ENCODE measurements around the gene C9orf152. TPM values are rescaled to one million over a fixed set of nuclear protein-coding genes. Genes with fewer than 3 reads are reported as not detected.

The C9orf152 gene
- total RNA-seq, 1 donor from 2014 or later: not detected

DNA sequence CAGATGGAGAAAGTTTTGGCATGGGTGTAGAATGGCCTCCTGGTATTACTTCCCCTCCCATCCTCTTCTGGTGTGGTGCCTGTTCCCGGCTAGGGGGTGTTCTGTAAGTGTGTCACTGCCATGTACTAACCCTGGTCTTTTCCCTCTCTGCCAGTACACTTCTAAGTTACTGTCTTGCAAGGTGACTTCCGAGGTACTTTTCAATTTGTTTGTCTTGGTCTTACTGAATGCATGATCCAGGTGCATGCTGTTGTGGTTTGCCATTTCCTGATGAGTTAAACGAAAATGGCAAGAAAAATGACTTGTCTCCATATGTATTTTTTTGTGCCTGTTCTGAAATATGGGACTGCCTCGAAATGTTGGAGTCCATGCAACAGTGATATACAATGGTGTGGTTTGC, 46.0 kb downstream of the C9orf152 start:
- Mint-ChIP-seq H3K4me1 (peaks cover 9% of the 10 kb centered on the region), H3K36me3 (ENCODE audit: low read depth) (peaks cover 17% of the 10 kb centered on the region), H3K27me3 (ENCODE audit: low read depth) (no peaks in the 10 kb centered on the region), H3K4me3 (no peak overlapping the region), H3K9me3 (no peaks in the 10 kb centered on the region), H3K27ac (ENCODE audit: unreplicated experiment) (no peak overlapping the region)
- DNase-seq (ENCODE audit: low read depth, low spot score): no peak
- TF ChIP-seq, protein P1, sequence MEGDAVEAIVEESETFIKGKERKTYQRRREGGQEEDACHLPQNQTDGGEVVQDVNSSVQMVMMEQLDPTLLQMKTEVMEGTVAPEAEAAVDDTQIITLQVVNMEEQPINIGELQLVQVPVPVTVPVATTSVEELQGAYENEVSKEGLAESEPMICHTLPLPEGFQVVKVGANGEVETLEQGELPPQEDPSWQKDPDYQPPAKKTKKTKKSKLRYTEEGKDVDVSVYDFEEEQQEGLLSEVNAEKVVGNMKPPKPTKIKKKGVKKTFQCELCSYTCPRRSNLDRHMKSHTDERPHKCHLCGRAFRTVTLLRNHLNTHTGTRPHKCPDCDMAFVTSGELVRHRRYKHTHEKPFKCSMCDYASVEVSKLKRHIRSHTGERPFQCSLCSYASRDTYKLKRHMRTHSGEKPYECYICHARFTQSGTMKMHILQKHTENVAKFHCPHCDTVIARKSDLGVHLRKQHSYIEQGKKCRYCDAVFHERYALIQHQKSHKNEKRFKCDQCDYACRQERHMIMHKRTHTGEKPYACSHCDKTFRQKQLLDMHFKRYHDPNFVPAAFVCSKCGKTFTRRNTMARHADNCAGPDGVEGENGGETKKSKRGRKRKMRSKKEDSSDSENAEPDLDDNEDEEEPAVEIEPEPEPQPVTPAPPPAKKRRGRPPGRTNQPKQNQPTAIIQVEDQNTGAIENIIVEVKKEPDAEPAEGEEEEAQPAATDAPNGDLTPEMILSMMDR (conservative IDR thresholded peaks at IDR 0.05): no peak

DNA sequence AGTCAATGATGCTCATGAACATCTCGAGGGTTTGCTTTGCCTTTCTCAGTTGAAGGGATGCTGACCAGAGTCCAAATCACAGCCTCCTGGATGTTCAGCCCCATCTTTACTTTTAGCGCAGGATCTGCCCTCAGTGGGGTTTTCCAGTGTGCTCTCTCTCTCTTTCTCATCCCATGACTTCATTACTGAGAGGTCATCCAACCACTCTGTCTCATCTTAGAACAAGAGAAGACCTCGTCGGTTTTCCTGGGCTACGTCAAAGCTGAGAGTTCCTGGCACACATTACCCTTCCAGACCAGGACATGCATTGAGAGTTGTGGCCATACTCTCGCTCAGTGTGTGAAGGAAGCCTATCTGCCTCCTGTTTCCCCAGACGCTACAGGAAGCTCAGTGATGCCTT, 47.3 kb downstream of the C9orf152 start:
- Mint-ChIP-seq H3K9me3 (no peaks in the 10 kb centered on the region), H3K4me3 (no peak overlapping the region), H3K27ac (ENCODE audit: unreplicated experiment) (peak overlapping the region; percentile 28), H3K27me3 (ENCODE audit: low read depth) (no peaks in the 10 kb centered on the region), H3K36me3 (ENCODE audit: low read depth) (peaks cover 19% of the 10 kb centered on the region), H3K4me1 (peaks cover 9% of the 10 kb centered on the region)
- no peak for DNase-seq (ENCODE audit: low read depth, low spot score)
- TF ChIP-seq, protein P1 (conservative IDR thresholded peaks at IDR 0.05): no peak

DNA sequence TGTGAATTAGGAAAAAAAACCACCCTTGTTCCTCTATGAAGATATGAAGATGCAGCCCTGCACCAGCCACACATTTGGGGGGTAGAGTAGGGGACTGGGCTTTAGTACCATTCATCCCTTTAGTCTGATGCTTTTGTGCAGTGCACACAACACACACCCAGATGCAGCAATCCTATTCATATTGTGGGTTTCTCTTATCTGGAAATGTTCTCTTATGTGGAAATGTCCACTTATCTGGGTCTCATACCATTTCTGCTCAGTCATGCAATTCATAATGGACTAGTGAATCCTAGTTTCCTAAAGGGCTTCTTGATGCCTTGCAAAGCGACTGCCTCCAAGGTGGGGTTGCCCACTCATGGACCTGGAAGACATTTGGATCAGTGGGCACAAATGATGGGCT, 47.8 kb downstream of the C9orf152 start:
- H3K9me3 Mint-ChIP-seq: no peaks in the 10 kb centered on the region
- H3K4me3 Mint-ChIP-seq: no peak overlapping the region
- H3K36me3 Mint-ChIP-seq (ENCODE audit: low read depth): peaks cover 19% of the 10 kb centered on the region
- H3K27me3 Mint-ChIP-seq (ENCODE audit: low read depth): no peaks in the 10 kb centered on the region
- peaks cover 9% of the 10 kb centered on the region for H3K4me1 Mint-ChIP-seq
- H3K27ac Mint-ChIP-seq (ENCODE audit: unreplicated experiment): peak overlapping the region; percentile 35
- no peak for DNase-seq (ENCODE audit: low read depth, low spot score)
- TF ChIP-seq, protein P1 (conservative IDR thresholded peaks at IDR 0.05): no peak

DNA sequence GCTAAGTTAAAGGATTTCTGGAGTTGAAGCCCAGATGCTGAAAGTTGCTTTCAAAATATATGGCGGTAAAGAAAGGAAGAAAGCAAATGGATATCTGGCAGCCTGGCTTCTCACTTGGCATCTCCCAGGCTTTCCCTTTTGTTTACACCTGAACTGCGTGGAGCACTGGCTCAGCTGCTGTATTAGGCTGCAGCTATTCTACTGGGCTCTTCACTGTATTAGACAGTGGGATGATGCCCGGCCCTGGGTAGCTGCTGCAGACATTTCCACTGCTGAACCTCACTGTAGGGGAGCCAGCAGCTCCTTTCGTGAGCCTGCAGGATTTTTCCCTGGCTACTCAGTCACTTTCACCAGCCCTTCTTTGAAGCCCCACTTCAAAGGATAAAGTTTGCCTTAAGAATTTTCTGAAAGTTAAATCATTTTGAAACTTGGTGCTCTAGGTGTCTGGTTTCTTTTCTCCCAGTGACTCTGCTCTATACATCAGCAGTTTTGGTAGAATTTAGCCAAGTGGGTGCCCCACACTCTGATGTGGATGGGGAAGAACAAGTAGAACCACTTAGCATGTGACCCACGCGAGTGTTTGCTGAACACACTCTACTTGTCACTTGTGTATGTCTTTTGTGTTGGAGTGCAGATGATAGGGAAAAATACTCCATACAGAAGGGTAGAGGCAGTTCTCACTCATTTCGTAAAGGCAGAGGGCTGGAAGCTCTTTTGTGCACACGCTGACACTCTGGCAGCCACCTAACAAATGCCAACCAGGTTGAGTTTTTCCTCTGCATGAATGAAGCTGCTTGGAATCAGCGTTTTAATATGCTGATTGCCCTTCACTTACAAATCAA, 49.9 kb downstream of the C9orf152 start:
- peaks cover 19% of the 10 kb centered on the region for H3K36me3 Mint-ChIP-seq (ENCODE audit: low read depth)
- peaks cover 11% of the 10 kb centered on the region for H3K4me1 Mint-ChIP-seq
- H3K27me3 Mint-ChIP-seq (ENCODE audit: low read depth): no peaks in the 10 kb centered on the region
- TF ChIP-seq, protein P1 (conservative IDR thresholded peaks at IDR 0.05): no peak
- DNase-seq (ENCODE audit: low read depth, low spot score): no peak
- no peak overlapping the region for H3K4me3 Mint-ChIP-seq
- H3K9me3 Mint-ChIP-seq: no peaks in the 10 kb centered on the region
- H3K27ac Mint-ChIP-seq (ENCODE audit: unreplicated experiment): no peak overlapping the region

DNA sequence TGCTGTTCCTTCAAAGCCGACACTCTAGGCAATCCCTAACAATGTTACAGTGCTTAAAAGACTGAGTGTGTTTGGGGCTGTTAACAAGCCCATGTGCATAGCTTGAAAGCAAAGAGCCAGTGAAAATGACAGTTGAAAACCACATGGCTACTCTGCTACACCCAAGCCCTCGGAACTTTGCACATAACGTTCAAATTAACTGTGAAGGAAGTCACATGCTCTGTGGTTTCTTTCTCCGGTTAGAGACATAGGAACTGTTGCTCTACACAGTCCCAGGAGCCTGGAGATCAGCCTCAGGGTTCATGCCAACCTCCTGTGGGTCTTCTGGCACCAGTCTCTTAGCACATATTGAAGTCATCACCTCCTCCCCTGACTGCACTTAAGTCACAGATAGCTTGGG, 51.1 kb downstream of the C9orf152 start:
- H3K4me3 Mint-ChIP-seq: no peak overlapping the region
- H3K4me1 Mint-ChIP-seq: peaks cover 21% of the 10 kb centered on the region
- H3K27me3 Mint-ChIP-seq (ENCODE audit: low read depth): no peaks in the 10 kb centered on the region

More for the DNA sequence above, 51.1 kb downstream of the C9orf152 start:
- no peak for DNase-seq (ENCODE audit: low read depth, low spot score)
- TF ChIP-seq, protein P1 (conservative IDR thresholded peaks at IDR 0.05): no peak
- Mint-ChIP-seq H3K9me3 (no peaks in the 10 kb centered on the region), H3K27ac (ENCODE audit: unreplicated experiment) (no peak overlapping the region), H3K36me3 (ENCODE audit: low read depth) (peaks cover 15% of the 10 kb centered on the region)
